ENCODE measurements around the gene SMO.
A peak's percentile ranks its signal among the peaks of the same experiment; 100 is the strongest.
"Not testable (repeated sequence)": the region's sequence is repeated elsewhere in the genome, so short reads cannot be mapped to it uniquely, and the experiment has no call there.

The SMO gene

GRCh38 chr7:129212596-129212995, 24.2 kb downstream of the SMO start:
- no peak overlapping the region for H3K9ac ChIP-seq (ENCODE audit: low read depth, low read length)
- no peaks in the 10 kb centered on the region for H3K27me3 ChIP-seq (ENCODE audit: insufficient read depth, low read length)
- peaks cover 6% of the 10 kb centered on the region; the same call in 1 of the 2 replicates for H3K9me3 ChIP-seq (ENCODE audit: insufficient read depth, low read depth, low read length)
- no peak overlapping the region for H3K4me3 ChIP-seq (ENCODE audit: low read length)
- no peak overlapping the region for H3K27ac ChIP-seq (ENCODE audit: low read length)
- no peaks in the 10 kb centered on the region for H3K4me1 ChIP-seq (ENCODE audit: insufficient read depth, low read length)
- H3K36me3 ChIP-seq (ENCODE audit: insufficient read depth, low read depth, low read length) = peaks cover 52% of the 10 kb centered on the region

GRCh38 chr7:129213828-129214227, 25.4 kb downstream of the SMO start:
- no peak overlapping the region for H3K4me3 ChIP-seq (ENCODE audit: low read length)
- H3K36me3 ChIP-seq (ENCODE audit: insufficient read depth, low read depth, low read length) = peaks cover 44% of the 10 kb centered on the region

GRCh38 chr7:129215691-129216090, 27.3 kb downstream of the SMO start:
- H3K4me1 ChIP-seq (ENCODE audit: insufficient read depth, low read length); H3K27ac ChIP-seq (ENCODE audit: low read length); H3K9ac ChIP-seq (ENCODE audit: low read depth, low read length); H3K27me3 ChIP-seq (ENCODE audit: insufficient read depth, low read length); H3K4me3 ChIP-seq (ENCODE audit: low read length); H3K9me3 ChIP-seq (ENCODE audit: insufficient read depth, low read depth, low read length): not testable (repeated sequence)
- H3K36me3 ChIP-seq (ENCODE audit: insufficient read depth, low read depth, low read length) = peaks cover 26% of the 10 kb centered on the region

More at GRCh38 chr7:129213828-129214227, 25.4 kb downstream of the SMO start:
- Histone ChIP-seq H3K27ac (ENCODE audit: low read length) (no peak overlapping the region), H3K27me3 (ENCODE audit: insufficient read depth, low read length) (no peaks in the 10 kb centered on the region), H3K9ac (ENCODE audit: low read depth, low read length) (no peak overlapping the region), H3K4me1 (ENCODE audit: insufficient read depth, low read length) (no peaks in the 10 kb centered on the region), H3K9me3 (ENCODE audit: insufficient read depth, low read depth, low read length) (peaks cover 6% of the 10 kb centered on the region; the same call in 1 of the 2 replicates)

GRCh38 chr7:129216101-129216715, 27.8 kb downstream of the SMO start:
- not testable (repeated sequence) for H3K4me1 ChIP-seq (ENCODE audit: insufficient read depth, low read length); H3K27me3 ChIP-seq (ENCODE audit: insufficient read depth, low read length); H3K9ac ChIP-seq (ENCODE audit: low read depth, low read length); H3K27ac ChIP-seq (ENCODE audit: low read length); H3K9me3 ChIP-seq (ENCODE audit: insufficient read depth, low read depth, low read length); H3K4me3 ChIP-seq (ENCODE audit: low read length)
- peaks cover 20% of the 10 kb centered on the region; the same call in 1 of the 2 replicates for H3K36me3 ChIP-seq (ENCODE audit: insufficient read depth, low read depth, low read length)

GRCh38 chr7:129216821-129217416, 28.5 kb downstream of the SMO start:
- peaks cover 13% of the 10 kb centered on the region; the same call in 1 of the 2 replicates for H3K36me3 ChIP-seq (ENCODE audit: insufficient read depth, low read depth, low read length)
- H3K27ac ChIP-seq (ENCODE audit: low read length); H3K4me1 ChIP-seq (ENCODE audit: insufficient read depth, low read length); H3K4me3 ChIP-seq (ENCODE audit: low read length); H3K27me3 ChIP-seq (ENCODE audit: insufficient read depth, low read length); H3K9ac ChIP-seq (ENCODE audit: low read depth, low read length); H3K9me3 ChIP-seq (ENCODE audit: insufficient read depth, low read depth, low read length): not testable (repeated sequence)

- H3K4me1 ChIP-seq (ENCODE audit: insufficient read depth, low read length) = no peaks in the 10 kb centered on the region
- no peak overlapping the region for H3K27ac ChIP-seq (ENCODE audit: low read length)
- H3K9ac ChIP-seq (ENCODE audit: low read depth, low read length) = no peak overlapping the region
- no peaks in the 10 kb centered on the region for H3K27me3 ChIP-seq (ENCODE audit: insufficient read depth, low read length)
- peaks cover 6% of the 10 kb centered on the region; the same call in 1 of the 2 replicates for H3K9me3 ChIP-seq (ENCODE audit: insufficient read depth, low read depth, low read length)
- H3K36me3 ChIP-seq (ENCODE audit: insufficient read depth, low read depth, low read length) = no peaks in the 10 kb centered on the region
- H3K4me3 ChIP-seq (ENCODE audit: low read length) = no peak overlapping the region
Observed at GRCh38 chr7:129218514-129219062, 30.2 kb downstream of the SMO start.

GRCh38 chr7:129219166-129219565, 30.7 kb downstream of the SMO start:
- not testable (repeated sequence) for H3K9ac ChIP-seq (ENCODE audit: low read depth, low read length); H3K4me1 ChIP-seq (ENCODE audit: insufficient read depth, low read length); H3K27ac ChIP-seq (ENCODE audit: low read length); H3K36me3 ChIP-seq (ENCODE audit: insufficient read depth, low read depth, low read length); H3K4me3 ChIP-seq (ENCODE audit: low read length); H3K27me3 ChIP-seq (ENCODE audit: insufficient read depth, low read length); H3K9me3 ChIP-seq (ENCODE audit: insufficient read depth, low read depth, low read length)

- peaks cover 10% of the 10 kb centered on the region; the same call in 1 of the 2 replicates for H3K4me1 ChIP-seq (ENCODE audit: insufficient read depth, low read length)
- H3K9me3 ChIP-seq (ENCODE audit: insufficient read depth, low read depth, low read length) = no peaks in the 10 kb centered on the region
- no peak overlapping the region for H3K27ac ChIP-seq (ENCODE audit: low read length)
- no peaks in the 10 kb centered on the region for H3K36me3 ChIP-seq (ENCODE audit: insufficient read depth, low read depth, low read length)
- peaks cover 12% of the 10 kb centered on the region; the same call in 1 of the 2 replicates for H3K27me3 ChIP-seq (ENCODE audit: insufficient read depth, low read length)
- no peak overlapping the region for H3K9ac ChIP-seq (ENCODE audit: low read depth, low read length)
- no peak overlapping the region for H3K4me3 ChIP-seq (ENCODE audit: low read length)
Observed at GRCh38 chr7:129222064-129222463, 33.6 kb downstream of the SMO start.

- peak within 1 kb of the TSS; percentile 93 for H3K4me3 ChIP-seq (ENCODE audit: low read length)
- peak within 1 kb of the TSS; percentile 58 for H3K27ac ChIP-seq (ENCODE audit: low read length)
- H3K27me3 ChIP-seq (ENCODE audit: insufficient read depth, low read length) = peaks cover 12% of the 10 kb centered on the region; the same call in 1 of the 2 replicates
- H3K9me3 ChIP-seq (ENCODE audit: insufficient read depth, low read depth, low read length) = no peaks in the 10 kb centered on the region
- H3K9ac ChIP-seq (ENCODE audit: low read depth, low read length) = peak within 1 kb of the TSS; percentile 73
- peaks cover 10% of the 10 kb centered on the region; the same call in 1 of the 2 replicates for H3K4me1 ChIP-seq (ENCODE audit: insufficient read depth, low read length)
- H3K36me3 ChIP-seq (ENCODE audit: insufficient read depth, low read depth, low read length) = no peaks in the 10 kb centered on the region
Observed at GRCh38 chr7:129224251-129225205, 36.1 kb downstream of the SMO start, which contains the start of gene AHCYL2. TSS of gene AHCYL2 (plus strand) at chr7:129225030.

GRCh38 chr7:129225206-129225930, 36.9 kb downstream of the SMO start:
- Histone ChIP-seq H3K9ac (ENCODE audit: low read depth, low read length) (peak overlapping the region; percentile 73), H3K4me1 (ENCODE audit: insufficient read depth, low read length) (peaks cover 10% of the 10 kb centered on the region; the same call in 1 of the 2 replicates), H3K4me3 (ENCODE audit: low read length) (peak overlapping the region; percentile 93), H3K27me3 (ENCODE audit: insufficient read depth, low read length) (peaks cover 12% of the 10 kb centered on the region; the same call in 1 of the 2 replicates), H3K9me3 (ENCODE audit: insufficient read depth, low read depth, low read length) (no peaks in the 10 kb centered on the region), H3K27ac (ENCODE audit: low read length) (peak overlapping the region; percentile 58), H3K36me3 (ENCODE audit: insufficient read depth, low read depth, low read length) (no peaks in the 10 kb centered on the region)
